Hindlimb muscle (tissue), 1 donor: ENCODE measurements around the gene AMPH. TPM values are rescaled to one million over a fixed set of nuclear protein-coding genes. Genes with fewer than 3 reads are reported as not detected.
"Not testable (repeated sequence)": the region's sequence is repeated elsewhere in the genome, so short reads cannot be mapped to it uniquely, and the experiment has no call there.

Source experiments
- DNase-seq: peaks from one replicate; pipeline ENCODE4 v3.0.0-alpha.2; 2013
- polyA plus RNA-seq: library from polyadenylated mRNA; unstranded; fragments of 120-200 nt; gene quantifications from one replicate; pipeline ENCODE4 v1.2.1, GENCODE V29; 2013; ENCODE audit not compliant: insufficient read length

The AMPH gene
- polyA plus RNA-seq, 1 donor, result 4.8 TPM

GRCh38 chr7:38349126-38349795 lies 281.9 kb downstream of the AMPH start:
- not testable (repeated sequence) for DNase-seq

DNA sequence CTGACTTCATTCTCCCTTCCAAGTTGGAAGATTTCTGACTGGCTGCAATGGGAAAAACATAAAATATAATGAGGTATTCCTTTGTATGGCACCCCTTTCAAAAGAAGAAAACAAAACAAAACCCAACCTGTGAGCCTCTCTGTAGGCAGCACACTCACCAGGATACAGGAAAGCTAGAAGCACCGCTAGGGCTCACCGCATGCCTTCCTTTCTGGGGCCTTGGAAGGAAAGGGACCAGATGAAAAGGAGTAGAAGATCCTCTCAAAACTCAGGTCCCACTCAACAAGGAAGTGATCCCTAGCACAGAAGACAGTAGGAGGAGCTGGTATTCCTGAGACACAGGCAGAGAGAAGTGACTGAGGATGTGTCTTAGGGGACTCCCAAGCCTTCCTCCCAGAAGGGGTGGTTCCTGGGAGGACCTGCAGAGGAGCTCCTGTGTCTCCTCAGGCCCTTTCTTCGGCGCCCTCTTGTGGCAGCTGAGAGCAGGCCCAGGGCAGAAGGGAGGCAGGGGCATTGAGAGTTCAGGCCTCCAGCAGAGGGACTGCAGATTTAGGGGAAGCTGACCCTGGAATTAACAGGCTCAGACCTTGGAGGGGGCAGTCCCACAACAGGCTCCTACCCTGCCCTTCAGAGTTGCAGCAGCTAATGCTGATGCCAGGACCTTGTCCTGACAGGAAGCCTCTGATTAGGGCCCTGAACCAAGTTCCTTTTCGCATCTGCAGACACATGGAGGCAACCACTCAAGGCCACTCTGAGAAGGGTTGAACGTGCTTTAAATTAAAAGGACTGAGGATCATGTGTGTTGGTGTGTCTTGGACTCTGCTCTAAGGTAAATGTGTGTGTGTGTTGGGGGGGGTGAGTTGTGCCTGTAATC lies 285.6 kb downstream of the AMPH start:
- DNase-seq, result not testable (repeated sequence)

DNA sequence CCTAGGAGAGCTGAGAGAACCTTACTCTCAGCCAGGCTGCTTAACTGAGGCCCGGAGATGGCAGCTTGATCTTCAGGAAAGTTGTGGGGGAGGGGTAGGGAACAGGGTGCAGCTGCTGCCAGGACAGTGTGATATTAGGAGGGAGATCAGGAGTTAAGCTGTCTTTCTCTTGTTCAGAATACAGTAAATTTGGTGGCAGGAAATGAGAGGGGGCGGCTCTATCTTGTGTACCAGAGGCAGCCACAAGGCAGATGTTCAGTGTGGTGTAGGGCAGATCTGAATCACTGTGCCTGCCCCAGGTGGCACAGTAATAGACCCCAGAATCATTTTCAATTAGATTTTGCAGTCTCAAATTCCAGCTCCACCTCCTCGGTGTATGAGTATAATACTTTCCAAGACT lies 286.4 kb downstream of the AMPH start:
- DNase-seq, result not testable (repeated sequence)

- DNase-seq, result not testable (repeated sequence)
Observed at GRCh38 chr7:38342135-38342534, 289.0 kb downstream of the AMPH start.

- not testable (repeated sequence) for DNase-seq
Observed at GRCh38 chr7:38341172-38341705, 289.9 kb downstream of the AMPH start.

GRCh38 chr7:38339953-38340819 lies 291.0 kb downstream of the AMPH start:
- DNase-seq, result no peak

DNA sequence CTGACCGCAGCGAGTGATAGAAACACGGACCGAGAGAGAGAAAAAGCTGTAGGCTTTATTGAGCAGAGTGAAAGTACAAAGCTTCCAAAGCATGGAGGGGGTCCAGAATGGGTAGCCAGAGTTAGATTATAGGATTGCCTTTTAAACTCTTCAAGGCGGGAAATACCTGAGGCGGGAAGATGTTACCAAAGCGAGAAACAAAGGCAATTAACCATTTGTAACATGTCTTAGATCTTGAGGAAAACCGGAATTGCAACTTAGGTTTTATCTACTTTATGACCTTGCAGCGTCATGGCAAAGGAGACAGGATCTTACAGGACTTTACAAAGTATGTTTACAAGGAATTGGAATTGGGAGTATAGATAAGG lies 295.0 kb downstream of the AMPH start:
- DNase-seq, result not testable (repeated sequence)

GRCh38 chr7:38335492-38336147 lies 295.6 kb downstream of the AMPH start:
- DNase-seq, result peak; percentile 70

DNA sequence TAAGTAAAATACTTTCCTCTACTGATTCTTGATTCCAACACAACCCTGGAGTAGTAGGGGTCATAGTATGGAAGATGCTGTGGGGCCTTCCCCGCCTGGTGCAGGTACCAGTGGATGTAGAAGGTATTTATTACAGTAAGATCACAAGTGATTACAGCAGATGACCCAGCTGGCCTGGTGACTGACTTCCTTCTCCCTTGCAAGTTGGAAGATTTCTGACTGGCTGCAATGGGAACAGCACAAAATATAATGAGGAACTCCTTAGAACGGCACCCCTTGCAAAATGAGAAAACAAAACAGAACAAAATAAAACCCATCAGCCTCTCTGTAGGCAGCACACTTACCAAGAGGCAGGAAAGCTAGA lies 296.1 kb downstream of the AMPH start:
- DNase-seq, result no peak

DNA sequence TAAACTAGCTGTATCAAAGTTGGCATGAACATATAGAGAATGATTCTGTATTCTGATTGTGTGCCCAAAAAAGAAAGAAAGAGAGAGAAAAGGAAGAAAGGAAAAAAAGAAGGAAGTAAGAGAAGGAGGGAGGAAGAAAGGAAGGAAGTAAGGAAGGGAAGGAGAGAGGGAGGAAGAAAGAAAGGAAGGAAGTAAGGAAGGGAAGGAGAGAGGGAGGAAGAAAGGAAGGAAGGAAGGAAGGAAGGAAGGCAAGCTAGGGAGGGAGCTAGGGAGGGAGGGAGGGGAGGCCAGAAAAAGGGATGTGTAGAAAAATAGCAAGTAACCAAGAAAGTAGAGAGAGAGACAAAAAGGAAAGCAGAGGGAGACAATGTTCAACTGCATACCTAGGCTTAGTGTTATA lies 297.0 kb downstream of the AMPH start:
- no peak for DNase-seq
